ES-I3 (cell line): ENCODE data around the gene SMIM15.

ENCODE experiments used
- H3K36me3 ChIP-seq: 2 replicates; pipeline ENCODE4 v1.6.1; 2013; ENCODE audit warnings: mild to moderate bottlenecking, low read length, control low read depth, moderate library complexity; ENCODE audit not compliant: insufficient read depth
- H3K4me1 ChIP-seq: 2 replicates; pipeline ENCODE4 v1.6.1; 2013; ENCODE audit warnings: mild to moderate bottlenecking, control low read depth, low read length; ENCODE audit not compliant: insufficient read depth
- H3K9ac ChIP-seq: 2 replicates; pipeline ENCODE4 v1.6.1; 2013; ENCODE audit warnings: low read depth, mild to moderate bottlenecking, low read length, moderate library complexity
- H3K9me3 ChIP-seq: 2 replicates; pipeline ENCODE4 v1.6.1; 2013; ENCODE audit warnings: mild to moderate bottlenecking, low read length, moderate library complexity; ENCODE audit not compliant: control insufficient read depth, insufficient read depth

SMIM15 gene

DNA sequence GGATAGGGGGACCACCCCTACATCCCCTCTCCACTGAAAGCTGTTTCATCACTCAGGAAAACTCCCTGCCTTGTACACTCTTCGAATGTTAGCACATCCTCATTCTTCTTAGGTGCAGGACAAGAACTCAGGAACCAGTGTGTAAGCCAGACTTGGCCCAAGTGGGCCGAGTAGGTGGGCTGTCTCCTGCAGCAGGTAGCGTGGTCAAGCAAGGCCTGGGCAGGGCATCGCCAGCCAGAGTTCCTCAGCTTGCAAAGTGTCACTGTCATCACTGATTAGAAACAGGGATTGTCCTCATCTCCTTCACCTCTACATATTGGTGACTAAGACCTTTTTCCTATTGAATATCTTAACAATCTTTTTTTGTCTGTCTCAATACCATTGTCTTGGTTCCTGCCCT, 22.3 kb downstream of the SMIM15 start:
- Histone ChIP-seq H3K9me3 (no peaks in the 10 kb centered on the region), H3K36me3 (no peaks in the 10 kb centered on the region), H3K9ac (no peak overlapping the region), H3K4me1 (no peaks in the 10 kb centered on the region; the same call in 1 of the 2 replicates)

DNA sequence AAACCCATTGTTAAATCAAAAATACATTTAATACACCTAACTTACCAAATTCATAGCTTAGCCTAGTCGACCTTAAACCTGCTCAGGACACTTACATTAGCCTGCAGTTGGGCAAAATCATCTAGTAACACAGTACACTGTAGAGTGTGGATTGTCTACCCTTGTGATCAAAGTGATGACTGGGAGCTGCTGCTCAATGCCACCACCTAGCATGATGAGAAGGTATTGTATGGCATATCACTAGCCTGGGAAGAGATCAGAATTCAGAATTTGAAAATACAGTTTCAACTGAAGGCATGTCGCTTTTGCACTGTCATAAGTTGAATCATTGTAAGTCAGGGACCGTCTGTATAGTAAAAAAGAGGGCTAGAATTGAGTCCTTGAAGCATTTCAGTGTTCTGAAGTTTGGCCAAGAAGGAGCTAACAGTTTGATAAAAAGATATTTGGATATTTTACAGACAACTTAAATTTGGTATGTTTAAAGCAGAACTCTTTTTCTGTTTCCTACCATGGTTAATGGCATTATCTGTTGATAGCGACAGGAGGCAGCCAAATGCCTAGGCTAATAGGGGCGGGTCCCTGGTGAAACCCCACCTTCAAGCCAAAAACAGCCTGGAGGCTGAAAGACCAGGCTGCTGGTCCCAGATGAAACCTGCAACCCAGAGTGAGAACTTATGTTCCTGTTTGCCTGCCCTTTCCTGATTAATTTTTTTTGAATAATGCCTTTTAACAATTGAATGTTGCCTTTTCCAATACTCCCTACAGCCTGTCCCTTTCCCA, 23.0 kb downstream of the SMIM15 start:
- H3K9me3 ChIP-seq: no peaks in the 10 kb centered on the region
- H3K9ac ChIP-seq: no peak overlapping the region
- H3K4me1 ChIP-seq: no peaks in the 10 kb centered on the region; the same call in 1 of the 2 replicates
- no peaks in the 10 kb centered on the region for H3K36me3 ChIP-seq

DNA sequence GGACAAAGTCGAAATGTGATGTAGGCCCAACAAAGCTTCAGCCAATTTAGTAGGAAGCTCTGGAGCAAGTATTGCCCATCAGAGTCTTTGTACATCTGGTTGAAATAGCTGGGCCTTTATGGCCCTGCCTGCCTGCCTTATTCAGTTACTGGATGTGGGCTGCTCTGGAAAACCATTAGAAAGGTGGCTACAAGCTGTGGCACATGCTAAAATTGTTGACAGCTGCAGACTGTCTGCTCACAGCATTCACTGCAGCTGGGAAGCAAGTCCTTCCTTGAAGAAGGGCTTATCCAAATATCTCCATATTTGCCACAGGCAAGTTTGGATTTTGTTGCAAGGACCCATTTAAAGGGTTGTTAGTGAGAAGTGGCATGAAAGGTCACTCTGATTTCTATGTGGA, 24.4 kb downstream of the SMIM15 start:
- Histone ChIP-seq H3K9me3 (no peaks in the 10 kb centered on the region), H3K9ac (no peak overlapping the region), H3K4me1 (no peaks in the 10 kb centered on the region; the same call in 1 of the 2 replicates), H3K36me3 (no peaks in the 10 kb centered on the region)

DNA sequence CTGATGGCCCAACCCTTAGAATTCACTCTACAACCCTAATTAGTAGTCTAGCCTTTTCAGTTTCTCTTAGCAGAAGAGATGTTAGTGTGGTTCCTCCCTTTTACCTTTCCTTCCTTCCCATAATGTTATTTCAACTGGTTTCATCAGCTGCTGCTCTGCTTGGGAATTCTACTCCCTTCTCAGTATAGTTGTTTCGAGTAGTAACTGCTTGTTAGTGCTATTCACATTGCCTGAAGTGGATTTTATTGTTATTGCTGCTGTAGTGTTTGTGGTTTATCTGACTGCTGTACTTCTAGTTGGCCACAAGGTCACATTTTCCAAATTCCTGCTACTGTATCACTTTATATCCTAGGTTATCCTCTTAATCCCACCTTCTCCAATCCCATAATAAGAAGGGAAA, 29.7 kb downstream of the SMIM15 start:
- no peaks in the 10 kb centered on the region for H3K4me1 ChIP-seq
- no peaks in the 10 kb centered on the region for H3K9me3 ChIP-seq
- H3K9ac ChIP-seq: no peak overlapping the region
- no peaks in the 10 kb centered on the region for H3K36me3 ChIP-seq

DNA sequence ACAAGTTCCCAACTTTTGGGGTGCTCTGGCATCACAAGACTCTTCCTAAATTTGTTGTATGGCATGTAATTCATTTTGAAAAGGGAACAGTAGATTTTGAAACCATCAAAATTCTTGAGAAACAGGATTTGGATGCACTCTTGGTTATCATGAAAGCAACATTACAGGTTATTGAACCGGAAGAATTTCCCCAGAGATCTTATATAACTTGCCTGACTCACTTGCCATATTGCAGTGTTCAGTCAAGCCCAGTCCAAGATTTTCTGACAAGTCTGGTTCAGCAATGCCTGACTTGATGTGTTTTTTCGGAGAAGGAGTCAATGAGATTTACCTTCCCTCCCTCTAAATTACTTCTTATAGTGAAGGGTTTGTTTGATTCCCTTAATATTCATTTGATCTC, 32.0 kb downstream of the SMIM15 start:
- no peaks in the 10 kb centered on the region for H3K9me3 ChIP-seq
- no peaks in the 10 kb centered on the region for H3K4me1 ChIP-seq
- no peak overlapping the region for H3K9ac ChIP-seq
- H3K36me3 ChIP-seq: no peaks in the 10 kb centered on the region

DNA sequence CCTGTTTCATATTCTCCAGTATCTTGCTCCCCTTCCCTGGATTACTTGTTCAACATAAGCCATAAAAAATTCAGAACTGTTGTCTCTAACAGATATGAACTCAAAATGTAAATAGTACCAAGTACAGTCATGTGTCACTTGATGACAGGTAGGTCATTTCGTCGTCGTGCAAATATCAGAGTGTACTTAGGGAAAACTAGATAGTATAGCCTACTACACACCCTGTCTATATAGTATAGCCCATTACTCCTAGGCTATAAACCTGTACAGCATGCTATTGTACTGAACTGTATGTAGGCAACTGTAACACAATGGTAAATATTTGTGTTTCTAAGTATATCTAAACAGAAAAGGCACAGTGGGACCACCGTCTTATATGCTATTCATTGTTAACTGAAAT, 39.1 kb downstream of the SMIM15 start:
- no peaks in the 10 kb centered on the region for H3K9me3 ChIP-seq
- no peaks in the 10 kb centered on the region for H3K36me3 ChIP-seq
- H3K9ac ChIP-seq: no peak overlapping the region
- H3K4me1 ChIP-seq: no peaks in the 10 kb centered on the region

DNA sequence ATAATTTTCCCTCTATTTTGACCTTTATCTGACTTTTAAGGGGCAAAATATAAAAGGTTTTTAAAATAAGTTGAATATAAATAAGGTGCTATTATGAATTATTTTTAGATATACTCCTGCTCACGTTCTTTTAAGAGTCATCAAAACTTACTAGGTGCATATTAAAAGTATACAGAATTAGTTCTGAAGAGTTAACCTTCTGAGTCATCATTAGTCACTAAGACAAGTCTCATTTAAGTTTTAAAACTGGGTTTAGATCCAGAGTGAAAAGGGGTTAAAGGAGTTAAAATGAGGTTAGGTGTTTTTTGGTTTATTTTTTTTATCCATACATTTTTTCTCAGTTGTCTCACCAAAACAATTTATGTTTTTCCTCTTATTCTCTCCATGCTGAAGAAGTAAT, 41.7 kb downstream of the SMIM15 start:
- no peaks in the 10 kb centered on the region for H3K4me1 ChIP-seq
- H3K9me3 ChIP-seq: no peaks in the 10 kb centered on the region
- H3K9ac ChIP-seq: no peak overlapping the region
- no peaks in the 10 kb centered on the region for H3K36me3 ChIP-seq

DNA sequence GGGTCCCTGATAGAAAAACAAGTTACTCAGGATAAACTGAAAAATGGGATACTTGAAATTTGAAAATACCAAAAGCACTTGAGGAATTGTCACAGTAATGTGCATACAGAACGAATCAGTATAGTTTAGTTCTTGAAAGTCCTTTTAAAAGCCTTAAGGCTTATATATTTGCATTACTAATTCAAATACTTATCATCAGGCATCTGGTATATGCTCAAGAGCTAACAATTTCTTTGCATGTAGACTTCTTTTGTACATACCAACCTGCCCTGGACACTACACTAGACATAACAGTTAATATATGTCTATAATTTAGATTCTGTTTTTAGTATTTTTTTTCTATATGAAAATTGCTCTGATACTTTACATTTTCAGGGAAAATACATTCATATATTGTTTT, 43.2 kb downstream of the SMIM15 start:
- Histone ChIP-seq H3K9me3 (no peaks in the 10 kb centered on the region), H3K36me3 (no peaks in the 10 kb centered on the region), H3K4me1 (no peaks in the 10 kb centered on the region), H3K9ac (no peak overlapping the region)

DNA sequence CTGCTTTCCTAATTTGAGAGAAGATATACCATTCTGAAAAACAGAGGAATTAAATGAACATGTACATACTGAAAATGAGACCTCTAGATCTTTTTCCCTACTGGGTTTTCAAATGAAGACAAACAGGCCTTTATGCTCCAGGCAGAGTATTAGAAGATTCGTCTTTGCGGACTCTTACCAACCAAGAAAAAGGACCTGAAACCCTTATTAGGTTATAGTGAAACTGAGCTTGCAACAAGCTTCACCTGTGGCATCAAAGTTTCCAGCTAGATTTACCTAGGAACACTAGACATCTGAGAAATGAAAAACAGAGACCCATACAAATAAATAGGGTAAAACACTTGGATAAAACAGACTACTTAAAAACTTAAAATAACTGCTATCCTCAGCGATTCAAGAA, 46.3 kb downstream of the SMIM15 start:
- Histone ChIP-seq H3K9ac (no peak overlapping the region), H3K9me3 (no peaks in the 10 kb centered on the region), H3K4me1 (no peaks in the 10 kb centered on the region), H3K36me3 (no peaks in the 10 kb centered on the region)

DNA sequence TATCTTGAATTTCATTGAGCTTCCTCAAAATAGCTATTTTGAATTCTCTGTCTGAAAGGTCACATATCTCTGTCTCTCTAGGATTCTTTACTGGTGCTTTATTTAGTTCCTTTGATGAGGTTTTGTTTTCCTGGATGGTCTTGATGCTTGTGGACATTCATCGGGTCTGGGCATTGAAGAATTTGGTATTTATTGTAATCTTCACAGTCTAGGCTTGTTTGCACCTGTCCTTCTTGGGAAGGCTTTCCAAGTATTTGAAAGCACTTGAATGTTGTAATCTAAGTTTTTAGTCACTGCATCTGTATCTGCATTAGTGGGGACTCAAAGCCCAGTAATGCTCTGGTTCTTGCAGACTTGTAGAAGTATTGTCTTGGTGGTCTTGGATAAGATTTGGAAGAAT, 47.8 kb downstream of the SMIM15 start:
- H3K9ac ChIP-seq: no peak overlapping the region
- no peaks in the 10 kb centered on the region for H3K4me1 ChIP-seq
- H3K9me3 ChIP-seq: no peaks in the 10 kb centered on the region
- H3K36me3 ChIP-seq: no peaks in the 10 kb centered on the region
